ENCODE measurements around the gene NAA15. TPM values are rescaled to one million over a fixed set of nuclear protein-coding genes. Genes with fewer than 3 reads are reported as not detected.

NAA15 gene
- polyA plus RNA-seq, 1 of the 3 experiments (the other 2 are of a cell fraction) = 7.1 TPM

- Histone ChIP-seq H3K9me3 (no peaks in the 10 kb centered on the region), H3K27me3 (ENCODE audit: insufficient read depth) (no peaks in the 10 kb centered on the region), H3K4me1 (ENCODE audit: control insufficient read depth in 1 of 2, insufficient read depth in 2 of 2, low read depth in 1 of 2, low read length in 1 of 2) (peaks cover 0 to 7% of the 10 kb centered on the region in 2 experiments; a peak in 2 of 4 replicates), H3F3A (replicated peaks; ENCODE audit: insufficient read depth) (peaks cover 9% of the 10 kb centered on the region), H3K79me2 (ENCODE audit: insufficient read depth) (no peaks in the 10 kb centered on the region), H3K9ac (no peak overlapping the region), H3K4me2 (no peak overlapping the region), H2AFZ (ENCODE audit: low read depth) (no peak overlapping the region), H3K9me2 (no peaks in the 10 kb centered on the region), H4K20me1 (ENCODE audit: insufficient read depth) (no peaks in the 10 kb centered on the region), H3K27ac (ENCODE audit: low read depth in 2 of 2, low read length in 1 of 2) (peak overlapping the region in 1 of 2 experiments; percentile 41; a peak in 1 of 4 replicates), H3K36me3 (replicated peaks in 1 of 2; ENCODE audit: control insufficient read depth in 1 of 2, insufficient read depth in 2 of 2, low read length in 1 of 2) (no peaks in the 10 kb centered on the region), H3K4me3 (ENCODE audit: low read depth in 2 of 2, low read length in 1 of 2) (no peak overlapping the region)
- peak; percentile 59 for DNase-seq
- ChIA-PET CTCF (interaction anchor here (1.1 to 1.7 kb wide), 3 partner anchors 20 to 32 kb away, joined by 3 to 7 read pairs (median 3); no protein-coding TSS in a partner anchor), POLR2A (no interaction called here)
- 44% methylated on average over 4 of the region's 4 CpGs for WGBS (ENCODE audit: low lambda C conversion rate)
- TF ChIP-seq MAX (IDR thresholded peaks at IDR 0.05; ENCODE audit: low read depth) (no peak), YY1 (IDR thresholded peaks at IDR 0.05; ENCODE audit: low read depth) (no peak), RXRA (IDR thresholded peaks at IDR 0.05; ENCODE audit: borderline replicate concordance, low read depth) (no peak), USF2 (IDR thresholded peaks at IDR 0.05; ENCODE audit: borderline replicate concordance, low read depth, low read length) (no peak), RCOR1 (IDR thresholded peaks at IDR 0.05; ENCODE audit: low read length) (peak; percentile 65), ELF1 (IDR thresholded peaks at IDR 0.05) (no peak), GATA2 (CRISPR knock-in tag; IDR thresholded peaks at IDR 0.05) (peak; percentile 53; the same call in 1 of the 2 replicates), TEAD4 (IDR thresholded peaks at IDR 0.05; ENCODE audit: borderline replicate concordance, insufficient read depth) (0 out of 2 replicates have a peak, but pooled peaks have one; percentile 26), TCF12 (IDR thresholded peaks at IDR 0.05) (peak; percentile 83), NRF1 (IDR thresholded peaks at IDR 0.05; ENCODE audit: low read depth, low read length) (no peak), PBX3 (IDR thresholded peaks at IDR 0.05) (peak; percentile 72), FOXM1 (IDR thresholded peaks at IDR 0.05; ENCODE audit: low read depth) (0 out of 2 replicates have a peak, but pooled peaks have one; percentile 53), GABPA (IDR thresholded peaks at IDR 0.05; ENCODE audit: low read depth) (no peak), JUND (IDR thresholded peaks at IDR 0.05) (no peak), NFIC (IDR thresholded peaks at IDR 0.05; ENCODE audit: borderline replicate concordance) (no peak), POLR2AphosphoS5 (IDR thresholded peaks at IDR 0.05; ENCODE audit: low read depth, low read length) (peak; percentile 56; the same call in 1 of the 2 replicates), MXI1 (IDR thresholded peaks at IDR 0.05; ENCODE audit: low read depth, low read length) (no peak), ZBTB33 (IDR thresholded peaks at IDR 0.05; ENCODE audit: borderline replicate concordance, low read depth) (no peak), TAF1 (IDR thresholded peaks at IDR 0.05; ENCODE audit: borderline replicate concordance, low read depth, low read length) (no peak), SIN3A (IDR thresholded peaks at IDR 0.05; ENCODE audit: borderline replicate concordance, low read depth, low read length) (no peak), FOXJ3 (CRISPR knock-in tag; IDR thresholded peaks at IDR 0.05) (no peak), IRF3 (IDR thresholded peaks at IDR 0.05; ENCODE audit: low read depth, low read length) (no peak), EP300 (IDR thresholded peaks at IDR 0.05; ENCODE audit: borderline replicate concordance in 1 of 2, low read depth in 1 of 2, low read length in 1 of 2) (peak in 1 of 2 experiments; percentile 90; a peak in 2 of 4 replicates), RFX5 (IDR thresholded peaks at IDR 0.05; ENCODE audit: low read length) (no peak), SMC3 (IDR thresholded peaks at IDR 0.05; ENCODE audit: low read depth, low read length) (no peak)
- TF ChIP-seq, protein P1, sequence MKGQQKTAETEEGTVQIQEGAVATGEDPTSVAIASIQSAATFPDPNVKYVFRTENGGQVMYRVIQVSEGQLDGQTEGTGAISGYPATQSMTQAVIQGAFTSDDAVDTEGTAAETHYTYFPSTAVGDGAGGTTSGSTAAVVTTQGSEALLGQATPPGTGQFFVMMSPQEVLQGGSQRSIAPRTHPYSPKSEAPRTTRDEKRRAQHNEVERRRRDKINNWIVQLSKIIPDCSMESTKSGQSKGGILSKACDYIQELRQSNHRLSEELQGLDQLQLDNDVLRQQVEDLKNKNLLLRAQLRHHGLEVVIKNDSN (IDR thresholded peaks at IDR 0.05; ENCODE audit: borderline replicate concordance, low read depth) = no peak
- TF ChIP-seq, protein P2, sequence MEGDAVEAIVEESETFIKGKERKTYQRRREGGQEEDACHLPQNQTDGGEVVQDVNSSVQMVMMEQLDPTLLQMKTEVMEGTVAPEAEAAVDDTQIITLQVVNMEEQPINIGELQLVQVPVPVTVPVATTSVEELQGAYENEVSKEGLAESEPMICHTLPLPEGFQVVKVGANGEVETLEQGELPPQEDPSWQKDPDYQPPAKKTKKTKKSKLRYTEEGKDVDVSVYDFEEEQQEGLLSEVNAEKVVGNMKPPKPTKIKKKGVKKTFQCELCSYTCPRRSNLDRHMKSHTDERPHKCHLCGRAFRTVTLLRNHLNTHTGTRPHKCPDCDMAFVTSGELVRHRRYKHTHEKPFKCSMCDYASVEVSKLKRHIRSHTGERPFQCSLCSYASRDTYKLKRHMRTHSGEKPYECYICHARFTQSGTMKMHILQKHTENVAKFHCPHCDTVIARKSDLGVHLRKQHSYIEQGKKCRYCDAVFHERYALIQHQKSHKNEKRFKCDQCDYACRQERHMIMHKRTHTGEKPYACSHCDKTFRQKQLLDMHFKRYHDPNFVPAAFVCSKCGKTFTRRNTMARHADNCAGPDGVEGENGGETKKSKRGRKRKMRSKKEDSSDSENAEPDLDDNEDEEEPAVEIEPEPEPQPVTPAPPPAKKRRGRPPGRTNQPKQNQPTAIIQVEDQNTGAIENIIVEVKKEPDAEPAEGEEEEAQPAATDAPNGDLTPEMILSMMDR (IDR thresholded peaks at IDR 0.05) = no peak
Observed at GRCh38 chr4:139275281-139275735, 26.0 kb upstream of the NAA15 start.

All from SK-N-SH (cell line).